GM18868 (cell line): ENCODE data around the gene AGFG2.
"Not testable (repeated sequence)": the region's sequence is repeated elsewhere in the genome, so short reads cannot be mapped to it uniquely, and the experiment has no call there.

Source experiments
- ATAC-seq: cut with Tn5 transposase; IDR thresholded peaks from one replicate; pipeline ENCODE4 v1.9.1; 2021; ENCODE audit warnings: mild to moderate bottlenecking, moderate library complexity; ENCODE audit not compliant: unreplicated experiment

AGFG2 gene

DNA sequence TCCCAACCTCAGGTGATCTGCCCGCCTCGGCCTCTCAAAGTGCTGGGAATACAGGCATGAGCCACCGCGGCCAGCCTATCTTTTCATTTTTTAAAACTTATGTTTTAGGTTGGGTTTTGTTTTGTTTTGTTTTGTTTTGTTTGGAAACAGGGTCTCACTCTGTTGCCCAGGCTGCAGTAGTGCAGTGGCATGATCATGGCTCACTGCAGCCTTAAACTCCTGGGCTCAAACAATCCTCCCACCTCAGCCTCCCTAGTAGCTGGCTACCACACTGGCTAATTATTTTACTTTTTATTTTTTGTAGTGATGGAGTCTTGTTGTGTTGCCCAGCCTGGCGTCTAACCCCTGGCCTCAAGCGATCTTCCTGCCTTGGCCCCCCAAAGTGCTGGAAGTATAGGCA is 19.4 kb upstream of the AGFG2 start:
- ATAC-seq, result no peak

DNA sequence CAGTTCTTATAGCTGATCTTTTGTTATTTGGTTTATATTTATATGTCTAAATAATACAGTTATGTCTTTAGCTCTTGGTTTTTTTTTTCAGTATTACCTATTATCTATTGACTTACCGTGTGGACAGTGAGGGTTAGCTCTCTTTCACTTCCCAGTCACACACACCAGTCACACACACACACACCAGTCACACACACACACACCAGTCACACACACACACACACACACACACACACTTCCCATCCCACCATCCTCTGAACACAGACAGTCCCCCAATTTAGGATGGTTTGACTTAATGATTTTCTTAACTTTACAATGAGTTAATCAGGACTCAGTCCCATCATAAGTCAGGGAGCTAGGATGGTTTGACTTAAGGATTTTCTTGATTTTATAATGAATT is 18.9 kb upstream of the AGFG2 start:
- no peak for ATAC-seq

DNA sequence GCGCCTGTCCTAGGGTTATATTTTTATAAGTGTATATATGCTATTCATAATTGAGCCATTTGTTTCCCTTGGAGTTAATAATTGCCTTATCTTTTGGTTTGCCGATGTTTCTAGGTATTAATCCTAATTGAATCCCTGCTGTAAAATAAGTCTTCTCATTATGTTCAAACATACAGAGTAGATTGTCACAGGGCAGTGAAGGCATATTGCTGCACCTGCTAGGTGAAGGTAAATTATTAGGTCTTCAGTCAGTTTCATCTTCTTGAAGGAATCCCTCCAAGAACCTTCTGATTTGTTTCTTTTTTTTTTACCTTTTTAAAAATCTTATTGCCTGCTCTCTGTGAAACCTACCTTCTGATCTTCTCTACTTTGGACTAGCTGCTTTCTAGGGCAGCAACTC is 17.9 kb upstream of the AGFG2 start:
- ATAC-seq, result no peak

DNA sequence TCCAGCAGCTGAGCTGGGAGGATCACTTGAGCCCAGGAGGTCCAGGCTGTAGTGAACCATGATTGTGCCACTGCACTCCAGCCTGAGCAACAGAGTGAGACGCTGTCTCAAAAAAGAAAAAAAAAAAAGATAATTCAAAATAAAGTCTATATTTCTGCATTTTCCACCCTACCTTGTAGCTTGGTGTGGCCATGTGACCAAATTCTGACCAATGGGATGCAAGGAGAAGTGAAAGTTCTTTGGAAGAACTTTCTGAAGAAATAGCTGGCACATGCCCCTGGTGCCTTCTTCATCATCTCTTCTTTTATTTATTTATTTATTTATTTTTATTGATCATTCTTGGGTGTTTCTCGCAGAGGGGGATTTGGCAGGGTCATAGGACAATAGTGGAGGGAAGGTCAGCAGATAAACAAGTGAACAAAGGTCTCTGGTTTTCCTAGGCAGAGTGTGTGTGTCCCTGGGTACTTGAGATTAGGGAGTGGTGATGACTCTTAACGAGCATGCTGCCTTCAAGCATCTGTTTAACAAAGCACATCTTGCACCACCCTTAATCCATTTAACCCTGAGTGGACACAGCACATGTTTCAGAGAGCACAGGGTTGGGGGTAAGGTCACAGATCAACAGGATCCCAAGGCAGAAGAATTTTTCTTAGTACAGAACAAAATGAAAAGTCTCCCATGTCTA is 17.0 kb upstream of the AGFG2 start:
- not testable (repeated sequence) for ATAC-seq

DNA sequence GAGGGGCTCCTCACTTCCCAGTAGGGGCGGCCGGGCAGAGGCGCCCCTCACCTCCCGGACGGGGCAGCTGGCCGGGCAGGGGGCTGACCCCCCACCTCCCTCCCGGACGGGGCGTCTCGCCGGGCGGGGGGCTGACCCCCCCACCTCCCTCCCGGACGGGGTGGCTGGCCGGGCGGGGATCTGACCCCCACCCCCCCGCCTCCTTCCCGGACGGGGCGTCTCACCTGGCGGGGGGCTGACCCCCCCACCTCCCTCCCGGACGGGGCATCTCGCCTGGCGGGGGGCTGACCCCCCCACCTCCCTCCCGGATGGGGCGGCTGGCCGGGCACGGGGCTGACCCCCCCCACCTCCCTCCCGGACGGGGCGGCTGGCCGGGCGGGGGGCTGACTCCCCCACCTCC is 15.8 kb upstream of the AGFG2 start:
- not testable (repeated sequence) for ATAC-seq

DNA sequence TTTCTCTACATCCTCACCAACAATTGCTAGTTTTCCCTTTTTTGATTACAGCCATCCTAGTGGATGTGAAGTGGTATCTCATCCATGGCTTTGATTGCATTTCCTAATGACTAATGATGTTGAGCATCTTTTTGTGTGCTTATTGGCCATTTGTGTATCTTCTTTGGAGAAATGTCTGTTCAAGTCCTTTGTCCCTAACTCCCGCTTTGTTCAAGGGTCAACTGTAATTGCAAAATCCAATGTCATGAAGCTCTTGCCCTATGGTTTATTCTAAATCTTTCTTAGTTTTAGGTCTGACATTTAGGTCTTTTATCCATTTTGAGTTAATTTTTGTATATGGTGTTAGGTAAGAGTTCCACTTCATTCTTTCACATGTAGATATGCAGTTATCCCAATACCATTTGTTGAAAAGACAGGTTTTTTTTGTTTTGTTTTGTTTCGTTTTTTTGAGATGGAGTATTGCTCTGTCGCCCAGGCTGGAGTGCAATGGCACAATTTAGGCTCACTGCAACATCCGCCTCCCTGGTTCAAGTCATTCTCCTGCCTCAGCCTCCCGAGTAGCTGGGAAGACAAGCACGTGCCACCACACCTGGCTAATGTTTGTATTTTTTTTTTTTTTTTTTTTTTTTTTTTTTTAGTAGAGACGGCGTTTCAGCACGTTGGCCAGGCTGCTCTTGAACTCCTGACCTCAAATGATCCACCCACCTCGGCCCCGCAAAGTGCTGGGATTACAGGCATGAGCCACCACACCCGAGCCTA is 10.7 kb upstream of the AGFG2 start:
- not testable (repeated sequence) for ATAC-seq

DNA sequence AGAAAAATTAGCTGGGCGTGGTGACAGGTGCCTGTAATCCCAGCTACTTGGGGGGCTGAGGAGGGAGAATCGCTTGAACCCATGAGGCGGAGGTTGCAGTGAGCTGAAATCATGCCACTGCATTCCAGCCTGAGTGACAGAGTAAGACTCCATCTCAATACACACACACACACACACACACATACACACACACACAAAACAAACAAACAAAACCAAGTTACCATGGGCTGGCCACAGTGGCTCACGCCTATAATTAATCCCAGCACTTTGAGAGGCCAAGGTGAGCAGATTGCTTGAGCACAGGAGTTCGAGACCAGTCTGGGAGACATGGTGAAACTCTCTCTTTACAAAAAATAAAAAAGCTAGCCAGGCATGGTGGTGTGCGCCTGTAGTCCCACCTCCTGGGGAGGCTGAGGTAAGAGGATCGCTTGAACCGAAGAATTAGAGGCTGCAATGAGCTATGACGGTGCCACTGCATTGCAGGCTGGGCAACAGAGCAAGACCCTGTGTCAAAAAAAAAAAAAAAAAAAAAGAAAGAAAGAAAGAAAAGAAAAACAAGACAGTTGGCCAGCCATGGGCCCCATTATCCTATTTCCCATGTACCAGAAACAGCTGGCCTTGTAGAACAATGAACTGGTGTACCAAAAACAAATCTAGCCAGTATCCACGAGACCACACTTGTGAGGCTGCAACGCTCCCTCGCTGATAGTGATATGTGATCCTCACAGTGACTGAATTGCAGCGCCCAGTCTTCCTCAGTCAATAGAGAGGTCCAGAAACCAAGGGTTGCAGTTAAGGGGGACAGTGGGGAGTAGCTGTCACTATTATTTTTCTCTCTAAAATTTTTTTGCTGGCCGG is 6.6 kb upstream of the AGFG2 start:
- ATAC-seq, result no peak

DNA sequence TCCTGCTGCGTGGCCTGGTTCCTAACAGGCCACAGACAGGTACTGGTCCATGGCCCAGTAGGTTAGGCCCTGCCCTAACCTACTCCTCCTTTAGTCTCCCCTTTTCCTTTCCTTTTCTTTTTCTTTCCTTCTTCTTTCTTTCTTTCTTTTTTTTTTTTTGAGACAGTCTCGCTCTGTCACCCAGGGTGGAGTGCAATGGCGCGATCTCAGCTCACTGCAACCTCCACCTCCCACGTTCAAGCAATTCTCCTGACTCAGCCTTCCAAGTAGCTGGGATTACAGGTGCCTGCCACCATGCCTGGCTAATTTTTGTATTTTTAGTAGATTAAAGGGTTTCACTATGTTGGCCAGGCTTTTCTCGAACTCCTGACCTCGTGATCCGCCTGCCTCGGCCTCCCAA is 3.0 kb upstream of the AGFG2 start:
- not testable (repeated sequence) for ATAC-seq

DNA sequence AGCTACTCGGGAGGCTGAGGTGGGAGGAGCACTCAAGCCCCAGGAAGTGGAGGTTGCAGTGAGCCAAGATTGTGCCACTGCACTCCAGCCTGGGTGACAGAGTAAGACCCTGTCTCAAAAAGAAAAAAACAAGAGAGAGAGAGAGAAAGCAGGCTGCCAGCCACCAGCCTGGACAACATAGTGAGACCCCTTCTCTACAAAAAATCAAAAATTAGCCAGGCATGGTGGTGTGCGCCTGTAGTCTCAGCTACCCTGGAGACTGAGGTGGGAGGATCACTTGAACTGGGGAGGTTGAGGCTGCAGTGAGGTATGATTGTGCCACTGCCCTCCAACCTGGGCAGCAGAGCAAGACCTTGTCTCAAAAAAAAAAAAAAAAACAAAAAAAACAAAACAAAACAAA is 2.3 kb upstream of the AGFG2 start:
- not testable (repeated sequence) for ATAC-seq

DNA sequence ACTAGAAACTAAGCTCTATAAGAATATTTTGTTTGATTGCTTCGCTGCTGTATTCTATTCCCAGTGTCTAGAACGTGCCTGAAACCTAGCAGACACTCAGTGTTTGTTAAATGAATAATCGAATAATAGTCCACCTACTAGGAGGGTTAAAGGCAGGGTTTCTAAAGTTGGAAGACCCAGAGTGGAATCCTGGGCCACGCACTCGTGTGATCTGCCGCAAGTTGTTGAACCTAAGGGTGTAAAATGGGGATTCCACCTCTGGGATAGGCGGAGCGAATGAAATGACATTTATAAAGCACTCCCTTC is 702 bp upstream of the AGFG2 start:
- ATAC-seq, result no peak

DNA sequence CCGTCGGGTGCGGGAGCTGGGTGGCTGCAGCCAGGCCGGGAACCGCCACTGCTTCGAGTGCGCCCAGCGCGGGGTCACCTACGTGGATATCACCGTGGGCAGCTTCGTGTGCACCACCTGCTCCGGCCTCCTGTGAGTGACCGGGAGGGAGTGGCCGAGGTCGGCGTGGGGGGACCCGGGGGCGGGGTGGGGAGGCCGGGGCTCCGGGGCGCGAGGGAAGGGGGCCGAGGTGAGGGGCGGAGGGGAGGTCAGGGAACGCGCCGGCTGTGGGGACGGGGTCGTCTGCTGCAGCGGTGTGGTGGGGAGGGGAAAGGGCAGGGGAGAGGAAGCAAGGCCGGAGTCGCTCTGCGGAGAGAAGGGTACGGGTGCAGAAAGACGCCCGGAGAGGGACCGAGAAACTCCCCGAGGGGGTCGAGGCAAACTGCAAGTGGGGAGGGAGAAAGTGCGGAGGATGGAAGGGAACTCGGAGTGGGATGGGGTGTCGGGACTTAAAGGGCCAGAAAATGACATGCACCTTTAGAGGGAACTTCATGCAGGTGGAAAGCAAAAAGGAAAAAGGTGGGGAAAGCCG is 518 bp downstream of the AGFG2 start:
- no peak for ATAC-seq

DNA sequence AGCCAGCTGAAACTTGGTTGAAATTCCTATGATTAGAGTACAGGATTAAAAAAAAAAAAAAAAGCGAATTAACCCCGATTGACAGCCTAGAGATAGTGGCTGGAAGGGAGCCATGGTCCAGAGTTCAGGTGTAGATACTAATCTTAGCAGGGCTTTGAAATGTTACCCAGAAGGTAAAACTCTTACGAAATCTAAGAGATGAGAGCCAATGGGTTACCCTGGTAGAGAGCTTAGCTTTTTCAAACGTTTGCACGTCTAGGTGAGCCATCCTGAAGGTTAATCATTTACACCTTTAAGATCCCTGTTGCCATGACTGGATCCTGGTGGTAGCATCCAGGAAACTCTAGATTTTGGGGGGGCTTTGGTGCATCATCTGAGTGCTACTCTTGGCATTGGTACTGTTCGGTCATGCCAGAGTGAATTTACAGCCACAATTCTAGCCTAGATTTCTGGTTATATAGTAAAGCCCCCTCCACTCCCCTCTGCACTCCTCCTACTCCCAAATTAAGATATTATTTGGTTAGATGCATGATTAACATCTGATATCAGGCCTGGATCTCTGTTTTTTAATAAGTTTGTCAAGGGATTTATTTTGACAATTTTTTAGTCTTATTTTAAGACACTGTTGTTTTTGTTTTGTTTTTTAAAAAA is 1.2 kb downstream of the AGFG2 start:
- ATAC-seq, result no peak

DNA sequence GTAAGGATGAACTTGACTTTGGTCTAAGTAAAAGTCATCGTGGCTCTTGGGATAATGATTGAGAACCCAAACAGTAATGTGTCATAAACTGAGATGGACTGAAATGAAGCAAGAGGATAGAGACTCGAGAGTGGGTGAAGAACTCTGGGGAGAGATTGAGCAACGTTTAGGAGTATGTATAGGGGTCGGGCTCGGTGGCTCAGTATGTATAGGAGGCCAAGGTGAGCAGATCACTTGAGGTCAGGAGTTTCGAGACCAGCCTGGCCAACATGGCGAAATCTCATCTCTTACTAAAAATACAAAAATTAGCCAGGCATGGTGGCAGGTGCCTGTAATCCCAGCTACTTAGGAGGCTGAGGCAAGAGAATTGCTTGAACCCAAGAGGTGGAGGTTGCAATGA is 2.3 kb downstream of the AGFG2 start:
- not testable (repeated sequence) for ATAC-seq

DNA sequence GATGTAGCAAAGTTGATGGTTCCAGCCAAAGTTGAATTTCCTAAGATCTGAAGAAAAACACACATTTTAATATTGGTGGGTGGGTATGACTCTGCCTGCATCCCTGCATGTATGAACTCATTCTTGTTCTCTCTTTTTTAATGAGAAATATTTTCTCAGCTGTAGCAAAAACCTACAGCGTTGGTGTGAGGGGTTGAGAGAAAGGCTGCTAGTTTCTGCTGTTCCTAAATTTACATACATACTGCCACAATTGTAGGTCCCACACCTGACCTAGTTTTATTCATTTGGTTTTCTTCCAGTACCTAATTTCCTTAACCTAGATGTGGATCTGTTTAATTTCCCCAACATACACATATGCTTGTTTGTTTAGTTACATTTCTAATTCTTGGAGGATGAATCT is 4.6 kb downstream of the AGFG2 start:
- ATAC-seq, result no peak

DNA sequence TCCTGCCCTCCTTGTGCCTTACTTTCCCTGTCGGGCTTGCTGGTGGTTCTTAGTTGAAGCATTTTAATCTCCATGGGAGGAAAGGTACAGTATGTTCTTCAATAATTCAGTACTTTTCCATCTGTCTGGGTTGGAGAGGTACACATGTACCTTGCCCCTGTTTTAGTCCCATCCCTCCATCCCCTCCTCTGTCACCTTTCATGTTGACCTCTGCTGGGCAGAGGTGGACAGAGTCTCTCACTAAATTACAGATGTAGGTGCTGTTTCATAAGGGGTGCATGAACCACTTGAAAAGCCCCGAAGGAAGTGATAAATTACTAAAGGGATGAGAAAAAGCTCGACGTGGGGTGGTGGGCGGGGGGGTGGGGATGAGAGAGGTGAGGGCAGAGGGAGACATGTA is 5.4 kb downstream of the AGFG2 start:
- no peak for ATAC-seq

DNA sequence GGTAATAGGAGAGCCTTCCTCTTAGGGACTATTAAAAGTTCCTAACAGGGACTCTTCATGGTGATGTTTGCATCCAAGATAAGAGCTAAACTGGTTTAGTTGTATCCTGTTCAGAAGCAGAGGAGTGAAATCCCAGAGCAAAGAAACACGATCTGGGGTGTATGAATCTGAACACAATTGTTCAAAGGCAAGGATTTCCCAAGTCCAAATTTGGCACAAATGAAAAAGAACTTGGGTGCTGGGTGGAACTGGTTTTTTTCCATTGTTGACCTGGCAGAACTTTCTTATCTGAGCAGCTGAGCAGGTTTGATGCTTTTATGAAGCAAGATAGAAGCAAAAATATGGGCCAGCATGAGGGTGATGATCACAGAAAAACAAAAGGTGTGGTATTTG is 6.0 kb downstream of the AGFG2 start:
- no peak for ATAC-seq

DNA sequence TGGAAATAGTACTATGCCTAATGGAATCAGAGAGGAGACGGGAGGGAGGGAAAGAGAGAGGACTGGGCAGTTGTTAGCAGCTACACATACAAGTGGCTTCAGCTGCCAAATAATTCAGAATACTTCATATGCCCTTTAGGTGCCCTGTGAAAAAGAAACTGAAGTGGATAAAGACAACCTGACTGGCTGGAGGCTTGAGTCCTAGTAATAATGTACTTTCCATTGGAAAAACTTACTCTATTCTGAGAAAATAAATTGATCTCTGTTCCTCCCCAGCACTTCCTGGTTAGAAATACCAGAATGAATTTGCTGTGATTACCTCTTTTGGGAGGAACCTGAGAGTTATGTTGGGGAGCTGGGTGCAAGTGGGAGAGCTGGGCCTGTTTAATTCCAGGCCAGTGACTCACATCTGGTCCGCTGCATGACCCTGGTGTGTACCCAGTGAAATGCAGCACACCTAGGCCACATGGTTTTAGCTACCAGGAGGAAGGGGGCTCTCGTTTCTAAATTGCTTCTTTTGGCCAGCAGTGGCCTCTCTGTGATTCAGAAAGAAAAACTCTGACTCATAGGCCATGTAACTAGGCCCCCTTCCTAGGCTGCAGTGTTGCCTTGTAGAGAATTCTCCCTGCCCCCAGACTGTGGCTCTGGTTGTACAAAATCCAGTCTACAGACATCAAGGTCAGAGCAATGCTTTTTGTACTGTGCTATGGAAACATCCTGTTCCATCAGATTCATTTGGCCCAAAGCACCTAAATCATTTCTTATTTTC is 6.5 kb downstream of the AGFG2 start:
- peak; percentile 68 for ATAC-seq

DNA sequence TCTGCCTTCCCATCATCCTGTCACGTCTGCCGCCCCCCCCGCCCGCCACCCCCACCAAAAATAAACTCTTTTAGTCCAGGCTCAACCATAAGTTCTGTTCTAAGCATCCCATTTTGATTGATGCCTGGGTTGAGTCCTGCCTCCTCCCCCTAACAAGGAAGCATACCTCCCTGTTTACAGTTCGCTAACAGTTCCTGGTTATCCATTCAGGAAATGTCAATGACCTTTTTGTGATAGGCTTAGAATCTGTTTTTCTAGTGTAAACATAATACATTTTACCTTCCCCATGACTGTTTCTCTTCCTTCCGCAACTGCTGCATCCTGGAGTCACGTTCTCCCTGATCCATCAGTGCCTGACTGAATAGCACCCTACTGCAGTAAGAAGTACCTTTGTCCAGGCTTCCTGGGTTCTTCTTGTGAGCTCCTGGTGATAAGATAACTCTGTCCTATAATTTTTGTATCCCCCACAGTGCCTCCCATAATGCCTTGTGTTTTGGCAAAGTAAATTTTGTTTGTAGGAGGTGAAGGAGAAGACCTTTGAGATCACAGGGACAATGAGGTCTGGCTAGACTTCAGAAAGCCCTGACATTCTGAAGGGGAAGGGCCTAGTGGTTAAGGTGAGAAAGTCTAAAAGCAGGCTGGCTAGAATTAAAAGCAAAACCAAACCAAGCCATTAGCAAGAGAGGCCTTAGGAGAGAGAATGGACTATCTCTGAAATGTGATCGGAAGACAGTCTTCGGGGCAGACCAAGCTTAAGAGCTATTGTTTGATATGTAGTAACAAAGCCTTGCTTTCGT is 7.3 kb downstream of the AGFG2 start:
- no peak for ATAC-seq
